ENCODE measurements around the gene CCDC60.

CCDC60 gene

DNA sequence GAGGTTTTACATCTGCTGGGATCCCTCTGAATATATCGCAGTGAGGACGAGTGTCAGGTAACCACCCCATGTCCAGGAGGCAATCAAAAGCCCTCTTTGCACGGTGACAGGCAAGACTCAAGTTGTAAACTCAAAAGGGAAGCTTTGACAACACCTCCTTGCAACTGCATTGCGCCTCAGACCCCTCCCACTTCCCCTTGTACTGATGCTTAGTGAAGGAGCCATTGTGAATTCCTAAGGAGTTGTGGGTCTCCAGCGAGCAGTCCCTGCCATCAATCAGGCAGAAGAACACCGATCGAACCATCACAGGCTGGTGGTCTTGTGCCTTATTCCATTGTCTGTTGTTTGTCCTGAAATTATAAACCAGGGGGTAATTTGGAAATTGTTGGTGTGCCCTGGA, 112.6 kb downstream of the CCDC60 start:
- no peak for DNase-seq (ENCODE audit: low spot score)

DNA sequence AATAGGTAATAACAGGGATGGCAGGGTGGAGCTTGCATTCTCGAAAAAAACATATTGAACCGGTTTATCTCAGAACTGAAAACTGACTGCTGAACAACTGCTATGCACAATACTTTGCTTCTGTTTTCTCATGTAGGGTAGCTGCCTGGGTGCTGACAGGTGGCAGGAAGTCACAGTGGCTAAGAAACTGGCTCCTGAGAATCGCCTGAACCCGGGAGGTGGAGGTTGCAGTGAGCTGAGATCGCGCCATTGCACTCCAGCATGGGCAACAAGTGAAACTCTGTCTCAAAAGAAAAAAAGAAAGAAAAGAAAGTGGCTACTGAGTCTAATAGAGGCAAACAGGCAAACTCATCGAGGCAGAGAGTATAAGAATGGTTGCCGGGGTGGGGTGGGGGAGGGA, 113.1 kb downstream of the CCDC60 start:
- no peak for DNase-seq (ENCODE audit: low spot score)

DNA sequence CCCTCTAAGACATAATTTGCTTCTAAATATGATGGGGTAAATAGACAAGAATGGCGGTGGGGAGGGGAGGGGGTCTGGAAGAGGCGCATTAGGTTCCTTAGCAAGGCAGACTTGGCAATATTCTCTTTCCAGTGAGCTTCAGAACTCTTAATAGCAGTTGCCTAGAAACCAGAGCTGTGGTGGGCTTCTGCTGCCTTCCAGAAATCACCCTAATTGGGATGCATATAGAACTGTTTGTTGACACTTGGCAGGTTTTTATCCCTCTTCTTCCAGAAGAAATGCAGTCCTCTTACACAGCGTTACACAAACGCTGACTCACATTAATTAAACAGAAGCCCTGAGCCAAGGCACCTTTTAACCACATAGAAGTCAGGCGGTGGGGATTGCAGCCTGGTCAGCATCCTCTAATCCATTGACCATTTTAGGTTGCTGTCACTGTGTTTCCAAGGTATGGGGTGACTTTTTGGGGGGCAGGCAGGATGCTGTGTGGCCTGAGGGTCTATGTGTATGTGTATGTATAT, 114.1 kb downstream of the CCDC60 start:
- DNase-seq (ENCODE audit: low spot score): no peak

DNA sequence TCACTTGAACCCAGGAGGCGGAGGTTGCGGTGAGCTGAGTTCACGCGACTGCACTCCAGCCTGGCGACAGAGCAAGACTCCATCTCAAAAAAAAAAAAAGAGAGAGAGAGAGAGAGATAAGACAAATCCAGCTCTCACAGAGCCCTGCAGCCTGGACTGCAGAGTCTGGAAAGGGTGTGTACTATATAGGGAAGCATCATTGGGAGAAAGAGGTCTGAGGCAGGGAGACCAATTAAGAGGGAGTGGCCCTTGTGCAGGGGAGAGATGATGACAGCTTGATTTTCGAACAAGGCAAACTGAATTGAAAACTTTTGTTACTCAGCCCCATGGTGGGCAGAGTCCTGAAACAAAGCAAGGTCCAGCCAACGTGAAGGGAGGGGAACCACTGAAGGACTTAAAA, 116.2 kb downstream of the CCDC60 start:
- DNase-seq (ENCODE audit: low spot score): no peak

DNA sequence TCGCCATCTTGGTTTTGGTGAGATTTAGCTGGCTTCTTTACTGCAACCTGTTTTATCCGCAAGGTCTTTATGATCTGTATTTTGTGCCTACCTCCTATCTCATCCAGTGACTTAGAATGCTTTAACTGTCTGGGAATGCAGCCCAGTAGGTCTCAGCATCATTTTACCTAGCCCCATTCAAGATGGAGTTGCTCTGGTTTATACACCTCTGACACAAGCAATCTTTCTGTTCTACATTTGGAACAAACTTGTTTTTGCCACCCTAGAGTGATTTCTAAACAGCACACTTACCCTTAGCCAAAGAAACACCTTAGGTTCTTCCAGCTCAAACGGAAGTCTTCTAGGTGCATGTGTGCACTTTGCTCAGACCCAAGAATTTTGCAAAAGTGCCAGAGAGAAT, 122.3 kb downstream of the CCDC60 start:
- no peak for DNase-seq (ENCODE audit: low spot score)

DNA sequence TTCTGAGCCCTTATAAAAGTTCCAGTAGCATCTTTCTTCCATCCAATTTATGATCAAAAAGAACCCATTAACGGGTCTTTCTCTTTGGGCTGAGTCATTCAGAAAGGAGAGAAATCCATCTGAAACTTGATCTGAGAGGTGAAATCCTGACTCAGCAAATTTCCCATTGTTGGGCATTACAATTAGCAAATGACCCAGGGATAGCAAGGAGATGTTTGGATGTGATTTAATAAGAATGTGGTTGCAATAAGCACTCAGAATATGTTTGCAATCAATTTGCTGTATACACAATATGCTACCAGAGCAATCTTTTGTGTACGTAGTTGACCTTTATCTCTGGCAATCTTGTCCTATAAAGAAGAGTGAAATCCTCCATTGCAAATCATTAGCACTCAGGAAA, 122.7 kb downstream of the CCDC60 start:
- no peak for DNase-seq (ENCODE audit: low spot score)

DNA sequence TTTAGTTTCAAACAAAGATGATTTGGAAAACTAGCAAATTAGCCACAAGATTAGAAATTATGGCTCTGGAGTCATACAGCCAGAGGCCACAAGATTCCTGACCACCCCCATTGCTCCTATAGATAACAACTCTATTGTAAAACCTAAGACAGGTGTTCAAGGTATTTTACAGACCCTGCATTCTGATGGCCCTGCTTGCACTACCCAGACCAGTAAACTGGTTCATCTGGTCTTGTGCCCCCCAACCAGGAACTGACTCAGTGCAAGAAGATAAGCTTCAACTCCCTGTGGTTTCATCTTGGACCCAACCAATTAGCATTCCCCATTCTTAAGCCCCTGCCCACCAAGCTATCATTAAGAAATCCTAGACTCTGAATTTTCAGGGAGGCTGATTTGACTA, 125.0 kb downstream of the CCDC60 start:
- no peak for DNase-seq (ENCODE audit: low spot score)

DNA sequence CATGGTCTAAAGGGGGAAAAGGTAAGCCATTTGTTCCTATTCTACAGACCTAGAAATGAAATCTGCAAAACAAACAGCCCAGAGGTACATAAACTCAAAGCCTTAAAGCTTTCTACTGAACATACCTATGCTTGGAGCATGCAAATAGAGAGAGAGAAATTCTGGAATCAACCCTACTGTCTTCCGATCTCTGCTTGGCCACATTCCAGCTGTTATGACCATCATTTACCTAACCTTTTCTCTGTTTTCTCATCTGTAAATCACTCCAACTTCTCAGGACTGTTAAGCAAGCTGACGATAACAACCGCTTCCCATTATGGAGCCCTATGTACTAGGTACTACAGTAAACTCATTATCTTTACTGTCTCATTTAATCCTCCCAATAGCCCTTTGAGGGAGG, 126.3 kb downstream of the CCDC60 start:
- no peak for DNase-seq (ENCODE audit: low spot score)

DNA sequence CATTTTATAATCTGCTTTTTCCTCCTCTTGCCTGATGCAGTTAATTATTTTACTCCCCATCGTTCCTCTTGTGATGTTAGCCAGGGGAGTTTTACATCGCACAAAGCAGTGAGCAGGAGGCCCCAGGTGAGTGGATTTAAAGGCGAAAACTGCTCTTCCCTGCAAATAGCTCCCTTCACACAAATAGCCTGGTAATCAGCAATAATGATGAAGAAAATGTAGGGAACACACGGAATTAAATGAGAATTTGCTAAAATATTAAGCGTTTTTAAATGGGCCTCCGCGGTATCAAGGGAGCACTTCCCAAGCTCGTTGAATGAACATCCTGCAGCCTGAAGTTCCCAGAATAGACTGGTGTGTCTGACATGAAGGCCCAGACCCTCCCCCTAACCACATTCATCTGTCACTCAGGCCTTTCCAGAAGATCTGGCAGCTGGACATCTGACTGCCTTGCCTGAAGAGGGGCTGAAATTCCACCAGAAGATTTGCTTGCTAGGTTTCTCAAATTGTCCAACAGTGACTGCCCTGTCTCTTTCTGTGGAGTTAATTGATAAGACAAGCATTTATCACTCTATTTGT, 127.2 kb downstream of the CCDC60 start:
- DNase-seq (ENCODE audit: low spot score): no peak

DNA sequence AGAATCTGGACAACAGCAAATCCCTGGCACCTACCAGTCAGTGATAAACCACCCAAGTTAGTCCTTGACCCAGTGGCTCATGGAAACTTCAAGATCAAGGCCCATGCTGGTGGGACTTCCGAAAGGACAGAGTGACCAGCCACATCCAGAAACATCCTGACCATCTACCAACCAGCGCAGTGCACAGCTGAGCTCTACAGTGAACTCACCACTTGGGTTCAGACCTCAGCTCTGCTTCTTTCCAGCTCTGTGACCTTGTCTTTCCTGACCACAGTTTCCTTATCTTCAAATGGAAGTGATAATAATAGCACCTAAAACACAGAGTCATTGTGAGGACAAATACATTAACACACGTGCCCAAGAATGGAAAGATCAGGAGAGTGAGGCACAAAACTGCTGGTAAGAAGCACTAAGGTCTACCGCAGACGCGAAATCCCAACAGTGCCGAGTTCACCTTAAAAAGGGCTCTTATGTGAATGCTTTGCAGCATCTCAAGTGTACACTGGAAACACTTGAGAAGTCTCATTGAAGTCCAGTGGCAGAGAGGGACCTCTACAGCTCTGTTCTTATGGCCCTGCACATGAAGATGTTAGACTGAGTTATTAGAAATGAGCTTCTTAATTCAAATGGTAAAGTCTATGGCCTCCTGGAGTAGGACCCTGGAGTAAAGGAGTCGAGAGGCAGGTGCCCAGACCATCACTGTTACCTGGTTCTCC, 128.8 kb downstream of the CCDC60 start:
- DNase-seq (ENCODE audit: low spot score): no peak

DNA sequence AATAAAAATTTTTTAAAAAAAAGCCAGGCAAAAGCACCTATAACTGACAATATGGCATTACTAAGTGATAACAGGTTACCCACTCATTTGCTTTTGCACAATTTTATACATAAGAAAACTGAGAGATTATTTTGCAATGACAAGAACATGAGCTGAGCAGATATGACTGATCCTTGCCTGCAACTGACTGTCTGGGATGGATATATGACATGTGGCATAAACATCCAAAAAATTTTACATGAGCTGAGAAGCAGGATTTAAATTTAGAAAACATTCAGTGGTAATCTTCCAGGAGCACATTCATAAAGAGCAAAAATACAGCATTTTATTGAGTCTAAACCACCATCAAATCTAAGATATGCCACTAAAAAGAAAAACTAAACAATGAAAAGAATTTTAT, 133.8 kb downstream of the CCDC60 start:
- no peak for DNase-seq (ENCODE audit: low spot score)

DNA sequence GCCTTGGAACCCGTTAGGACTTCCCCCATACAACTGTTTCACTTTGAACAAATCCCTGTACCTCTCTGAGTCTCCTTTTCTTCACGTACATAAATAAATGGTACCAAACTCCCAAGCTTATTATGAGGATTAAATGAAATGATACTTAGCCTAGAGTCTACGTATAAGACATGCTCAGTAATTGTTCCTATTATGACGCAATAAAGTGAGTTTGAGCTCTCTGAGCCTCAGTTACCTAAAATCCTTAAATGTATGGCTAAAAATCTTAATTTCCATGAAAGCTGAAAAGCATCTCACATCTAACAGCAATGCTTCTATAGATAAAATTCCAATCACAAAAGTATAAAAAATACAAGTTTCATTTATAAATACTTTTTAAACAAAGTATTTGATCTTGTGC, 141.1 kb downstream of the CCDC60 start:
- no peak for DNase-seq (ENCODE audit: low spot score)

DNA sequence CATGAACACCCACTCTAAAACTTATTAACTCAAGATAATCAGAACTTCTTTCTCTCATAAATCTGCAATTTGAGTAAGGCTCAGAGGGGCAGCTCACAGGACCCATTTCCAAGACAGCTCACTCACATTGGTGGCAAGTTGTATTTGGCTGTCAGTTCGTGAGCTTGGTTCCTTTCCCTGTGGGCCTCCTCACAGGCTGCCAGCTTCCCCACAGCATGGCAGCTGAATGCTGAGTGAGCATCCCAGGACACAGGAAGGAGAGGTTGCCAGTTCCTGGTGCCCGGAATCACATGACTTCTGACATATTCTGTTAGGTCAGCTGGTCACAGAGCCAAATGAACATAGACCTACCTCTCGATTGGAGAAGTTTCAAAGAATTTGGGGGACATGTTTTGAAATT, 142.4 kb downstream of the CCDC60 start:
- no peak for DNase-seq (ENCODE audit: low spot score)

DNA sequence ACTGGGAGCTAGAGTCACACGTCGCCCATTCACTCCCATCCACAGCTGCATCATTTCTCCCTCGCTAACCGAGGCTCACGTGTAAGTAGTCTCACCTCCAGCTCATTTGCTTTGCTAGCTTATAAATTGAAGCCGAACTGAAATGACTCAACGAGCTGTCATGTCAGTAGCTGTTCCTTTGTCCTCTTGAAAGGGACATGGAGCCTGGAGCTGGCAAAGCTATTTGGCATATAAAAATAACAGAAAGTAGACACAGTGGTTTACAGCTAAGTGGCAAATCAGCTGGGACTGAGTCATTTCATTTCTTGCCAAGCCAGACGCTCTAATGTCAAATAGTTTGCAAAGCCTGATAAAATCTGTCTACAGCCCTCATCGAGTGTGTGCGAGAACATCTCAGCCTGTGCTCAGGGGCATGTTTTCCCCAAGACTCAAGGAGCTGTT, 144.6 kb downstream of the CCDC60 start:
- no peak for DNase-seq (ENCODE audit: low spot score)

DNA sequence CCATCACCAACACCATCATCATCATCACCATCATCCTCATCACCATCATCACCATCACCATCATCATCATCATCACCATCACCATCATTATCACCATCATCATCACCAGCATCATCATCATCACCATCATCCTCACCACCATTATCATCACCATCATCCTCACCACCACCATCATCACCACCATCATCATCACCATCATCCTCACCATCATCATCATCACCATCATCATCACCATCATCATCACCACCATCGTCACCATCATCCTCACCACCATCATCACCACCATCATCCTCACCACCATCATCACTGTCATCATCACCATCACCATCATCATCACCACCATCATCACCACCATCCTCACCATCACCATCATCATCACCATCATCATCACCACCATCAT, 146.0 kb downstream of the CCDC60 start:
- no peak for DNase-seq (ENCODE audit: low spot score)

DNA sequence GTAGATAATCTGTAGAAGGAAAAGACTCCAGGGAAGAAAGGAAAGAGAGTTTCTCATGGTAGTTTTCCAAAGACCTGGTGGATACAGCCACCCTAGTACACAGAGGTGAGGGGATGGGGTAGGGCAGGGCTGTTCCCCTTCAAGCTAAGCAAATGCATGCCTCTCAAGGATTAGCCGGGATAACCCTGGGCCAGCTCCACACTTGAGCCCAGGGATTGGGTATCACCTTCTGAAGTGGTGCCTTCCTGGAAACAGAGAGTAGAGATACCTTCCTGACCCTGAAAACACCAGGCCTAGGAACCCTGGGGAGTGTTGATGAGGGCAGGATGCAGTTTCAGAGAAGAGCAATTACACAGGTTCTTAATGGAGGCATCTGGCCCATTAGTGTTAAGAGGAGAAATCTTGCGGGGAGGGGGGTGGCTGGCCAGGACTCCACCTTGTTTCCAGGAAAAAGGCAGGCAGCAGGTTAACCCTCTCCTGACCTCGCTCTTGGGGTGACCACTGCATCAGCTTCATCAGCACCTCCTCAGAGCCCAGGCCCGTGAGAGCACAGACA, 152.1 kb downstream of the CCDC60 start:
- DNase-seq (ENCODE audit: low spot score): no peak

DNA sequence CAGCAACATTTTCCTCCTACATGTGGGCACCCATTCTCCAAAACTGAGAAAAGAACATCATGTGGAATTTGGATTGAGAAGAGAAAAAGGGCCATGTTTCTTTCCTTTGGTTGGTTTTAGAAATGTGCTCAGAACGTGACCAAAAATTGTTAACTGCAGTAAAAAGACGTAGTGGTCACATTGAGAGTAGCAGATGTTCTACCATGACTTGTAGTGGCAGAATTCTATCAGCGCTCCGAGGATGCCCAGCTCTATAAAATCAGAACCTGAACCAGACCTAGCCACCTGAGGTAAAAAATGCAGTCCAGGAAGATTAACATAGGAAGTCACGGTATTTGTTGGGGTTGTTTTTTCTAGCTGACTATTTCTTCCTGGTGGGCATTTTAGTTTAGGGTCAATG, 157.3 kb downstream of the CCDC60 start:
- no peak for DNase-seq (ENCODE audit: low spot score)

DNA sequence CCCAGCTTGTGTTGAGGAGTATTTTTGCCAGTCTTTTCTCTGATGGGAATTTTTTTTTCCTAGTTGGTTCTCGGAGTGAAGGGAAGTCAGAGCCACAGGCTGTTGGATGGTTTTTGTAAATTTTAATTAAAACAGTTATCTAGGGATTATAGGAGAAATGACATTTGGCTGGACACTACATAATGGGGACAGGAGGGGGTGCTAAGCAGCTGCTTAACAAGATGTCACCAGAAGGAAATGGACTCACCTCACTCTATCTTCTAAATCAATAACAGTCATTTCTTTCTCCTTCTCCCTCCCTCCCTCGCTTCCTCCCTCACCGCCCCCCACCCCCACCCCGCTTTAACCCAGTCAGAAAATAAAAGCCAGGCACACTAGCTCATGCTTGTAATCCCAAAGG, 165.7 kb downstream of the CCDC60 start:
- DNase-seq (ENCODE audit: low spot score): no peak

DNA sequence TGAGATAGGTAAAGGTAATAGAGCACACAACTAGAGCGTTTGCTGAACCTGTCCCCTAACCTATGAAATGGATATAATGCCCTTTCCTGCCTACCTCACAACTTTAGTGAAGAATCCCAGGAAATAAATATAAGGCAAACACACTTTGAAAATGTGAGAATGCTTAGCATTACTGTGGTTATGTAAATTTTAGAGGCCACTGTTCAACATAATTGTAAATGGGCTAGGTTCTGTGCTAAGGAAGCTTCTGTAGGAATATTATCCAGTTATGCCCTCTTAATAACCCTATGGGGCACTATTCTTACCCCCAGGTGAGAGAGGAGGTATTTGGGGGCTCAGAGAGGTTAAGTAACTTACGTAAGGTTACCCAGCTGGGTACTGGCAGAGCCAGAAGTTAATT, 166.5 kb downstream of the CCDC60 start:
- no peak for DNase-seq (ENCODE audit: low spot score)

DNA sequence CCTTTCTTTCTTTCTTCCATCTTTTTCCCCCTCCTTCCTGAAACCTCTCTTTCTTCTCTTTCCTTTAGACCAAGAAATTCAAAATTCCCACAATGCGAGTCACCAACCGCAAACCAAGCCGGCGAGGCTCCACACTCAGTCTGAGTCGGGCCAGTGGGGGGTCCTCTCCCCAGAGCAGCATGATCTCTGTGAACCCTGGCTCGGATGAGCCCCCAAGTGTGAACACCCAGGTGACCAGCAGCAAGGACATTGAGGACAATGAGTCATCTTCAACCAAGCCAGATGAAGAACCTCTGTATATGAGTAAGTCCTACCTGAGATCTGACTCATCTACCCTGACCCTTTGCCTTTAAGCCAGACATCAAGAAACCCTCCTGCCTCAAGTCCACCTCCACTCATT, 170.5 kb downstream of the CCDC60 start:
- no peak for DNase-seq (ENCODE audit: low spot score)

DNA sequence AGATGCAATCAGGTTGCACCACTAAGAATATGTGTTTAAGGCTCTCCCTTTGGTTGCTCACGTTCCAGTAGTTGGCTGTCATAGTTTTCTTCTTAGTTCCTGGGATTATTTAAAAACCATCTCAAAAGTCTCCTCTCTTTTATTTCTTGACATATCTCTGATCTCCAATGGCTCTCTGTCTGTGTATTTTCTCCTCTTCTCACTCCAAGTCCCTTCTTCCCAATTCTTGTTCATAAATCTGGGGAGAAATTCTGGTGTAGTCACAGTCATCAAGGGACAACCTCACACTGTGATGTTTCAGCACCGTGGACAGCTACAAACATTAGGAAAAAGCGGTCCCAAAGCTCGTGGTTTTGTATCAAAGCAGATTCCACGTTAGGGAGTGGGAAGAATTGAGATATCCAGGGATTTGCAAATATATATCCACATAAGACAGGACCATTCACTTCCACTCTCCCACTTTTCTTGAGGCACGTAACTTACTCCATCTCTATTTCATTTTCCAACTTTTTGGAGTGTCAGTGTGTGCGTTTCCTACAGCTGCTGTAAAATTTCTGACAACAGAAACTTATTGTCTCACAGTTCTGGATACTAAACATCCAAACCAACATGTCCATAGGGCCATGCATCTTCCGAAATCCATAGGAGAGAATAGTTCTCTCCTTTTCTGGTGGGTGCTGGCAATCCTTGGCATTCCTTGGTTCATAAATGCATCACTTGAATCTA, 178.4 kb downstream of the CCDC60 start:
- no peak for DNase-seq (ENCODE audit: low spot score)

DNA sequence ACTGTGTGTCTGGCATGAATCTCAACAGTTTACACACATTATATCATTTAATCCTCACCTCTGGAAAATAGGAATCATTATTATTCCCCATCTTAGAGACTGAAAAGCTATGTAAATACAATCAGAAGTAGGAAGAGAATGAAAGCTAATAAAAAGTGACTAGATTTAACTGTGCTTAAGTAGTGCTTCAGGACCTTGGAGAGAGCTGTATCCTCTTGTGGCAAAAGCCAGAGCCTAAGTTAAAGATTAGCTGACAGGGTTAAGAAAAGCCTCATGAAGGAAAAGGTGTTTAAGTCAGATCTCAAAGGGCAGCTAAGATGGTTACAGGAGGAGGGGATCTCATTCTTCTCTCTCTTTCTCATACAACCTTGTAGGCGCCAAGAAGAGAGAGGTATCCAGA, 193.7 kb downstream of the CCDC60 start:
- DNase-seq (ENCODE audit: low spot score): no peak

DNA sequence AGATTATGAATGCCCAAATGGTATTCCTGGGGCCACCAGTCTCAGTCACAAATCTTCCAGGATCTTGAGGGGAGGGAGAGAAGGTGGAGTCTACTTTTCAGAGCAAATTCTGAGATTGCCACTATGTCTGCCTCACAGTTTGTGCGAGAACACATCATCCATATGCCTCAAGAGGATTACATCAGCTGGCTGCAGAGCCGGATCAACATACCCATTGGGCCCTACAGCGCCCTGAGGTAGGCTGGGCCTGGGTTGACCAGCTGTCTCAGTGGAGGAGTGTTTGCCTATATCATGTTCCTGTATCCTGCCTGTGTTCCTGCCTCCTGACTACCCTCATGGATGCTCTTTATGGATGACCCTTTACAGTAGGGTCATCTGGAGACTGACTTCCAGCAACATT, 205.9 kb downstream of the CCDC60 start:
- DNase-seq (ENCODE audit: low spot score): no peak
